NCI-H1092 treated with DMSO at 0.1 percent for 48 hours (cell line): ENCODE data around the gene ANKS3.

ENCODE experiments used
- DNase-seq: peaks from one replicate; lab custom pipeline; 2025; lab: John Stamatoyannopoulos, UW

The ANKS3 gene

DNA sequence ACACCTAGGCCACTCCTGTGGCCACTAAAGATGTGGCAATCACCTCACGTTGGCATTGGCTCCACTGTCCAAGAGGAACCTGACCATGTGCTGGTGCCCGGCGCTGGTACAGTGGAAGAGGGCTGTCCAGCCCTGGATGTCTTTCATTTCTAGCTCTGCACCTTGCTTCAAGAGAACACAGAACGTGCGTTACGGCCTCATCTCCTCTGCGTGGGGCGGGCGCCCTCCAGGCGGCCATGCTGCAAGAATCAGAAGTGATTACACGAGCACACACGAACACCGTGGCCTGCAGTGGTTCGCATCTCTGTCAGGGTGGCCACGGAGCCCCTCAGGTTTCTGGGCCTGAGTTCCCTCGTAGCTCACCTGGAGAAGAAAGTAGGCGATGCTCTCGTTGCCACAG is 7.5 kb downstream of the ANKS3 start:
- DNase-seq: no peak

DNA sequence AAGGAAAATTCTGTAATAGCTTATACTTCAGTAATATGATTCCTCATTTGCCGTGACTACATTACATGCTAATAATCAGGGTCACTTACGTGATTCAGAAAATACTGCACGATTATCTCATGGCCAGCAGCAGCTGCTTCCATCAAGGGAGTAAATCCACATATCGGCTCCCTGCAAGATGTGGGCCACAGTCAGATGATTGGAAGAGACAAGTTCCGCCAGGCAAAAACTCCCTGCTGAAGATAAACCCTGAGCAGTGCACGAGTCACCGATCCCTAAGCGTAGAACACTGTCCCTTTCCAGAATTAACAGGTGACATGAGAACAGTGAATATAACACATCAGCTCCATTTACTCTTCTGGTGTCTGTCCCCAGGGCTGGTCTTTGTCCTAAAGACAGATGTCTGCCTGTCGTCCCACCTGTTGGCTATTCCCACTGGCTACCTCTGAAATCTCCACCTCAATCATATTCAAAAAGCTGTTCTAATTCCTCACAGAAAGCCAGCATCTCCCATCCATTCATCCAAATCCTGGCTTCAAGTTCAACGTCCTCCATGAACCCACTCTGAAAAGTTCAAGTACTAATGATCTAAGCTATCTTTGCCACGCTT is 9.3 kb downstream of the ANKS3 start:
- DNase-seq: no peak

DNA sequence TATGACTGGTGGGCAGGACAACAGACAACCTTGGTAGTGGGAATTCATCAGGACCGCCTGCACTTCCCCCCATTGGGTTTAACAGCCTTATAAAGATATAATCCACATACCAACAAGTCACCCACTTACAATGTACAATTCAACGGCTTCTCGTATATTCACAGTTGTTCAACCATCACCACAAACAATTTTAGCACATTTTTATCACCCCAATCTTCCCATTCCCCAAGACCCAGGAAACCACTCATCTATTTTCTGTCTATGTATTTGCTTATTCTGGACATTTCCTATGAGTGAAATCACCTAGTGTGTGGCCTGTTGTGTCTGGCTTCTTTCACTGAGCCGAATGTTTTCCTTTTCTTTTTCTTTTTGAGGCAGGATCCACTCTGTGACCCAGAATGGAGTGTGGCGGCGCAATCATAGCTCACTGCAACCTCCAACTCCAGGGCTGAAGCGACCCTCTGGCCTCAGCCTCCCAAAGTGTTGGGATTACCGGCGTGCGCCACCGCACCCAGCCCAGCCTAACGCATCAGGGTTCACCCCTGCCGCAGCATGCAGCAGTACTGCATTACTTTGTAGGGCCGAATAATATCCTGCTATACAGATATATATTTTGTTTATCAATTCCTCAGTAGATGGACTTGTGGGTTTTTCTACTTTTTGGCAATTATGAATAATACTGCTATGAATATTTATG is 10.9 kb downstream of the ANKS3 start:
- DNase-seq: no peak

DNA sequence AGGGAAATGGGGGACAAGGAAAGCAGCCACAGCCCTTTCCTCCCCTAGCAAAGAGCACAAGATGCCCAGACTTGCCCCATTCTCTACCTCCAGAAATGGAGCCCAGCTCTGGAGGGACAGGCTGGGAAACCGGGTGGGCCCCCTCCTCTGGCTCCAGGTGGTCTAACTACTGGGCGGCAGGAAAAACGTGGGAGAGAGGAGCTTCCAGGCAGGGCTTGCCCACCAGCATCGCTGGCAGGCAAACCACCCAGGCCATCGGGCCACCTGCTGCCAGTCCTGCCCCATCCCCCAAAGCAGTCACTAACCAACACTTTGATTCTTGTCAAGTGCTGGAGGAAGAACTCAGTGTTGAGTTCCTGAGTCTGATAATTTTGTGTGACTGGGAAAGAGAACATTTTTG is 15.6 kb downstream of the ANKS3 start:
- no peak for DNase-seq

DNA sequence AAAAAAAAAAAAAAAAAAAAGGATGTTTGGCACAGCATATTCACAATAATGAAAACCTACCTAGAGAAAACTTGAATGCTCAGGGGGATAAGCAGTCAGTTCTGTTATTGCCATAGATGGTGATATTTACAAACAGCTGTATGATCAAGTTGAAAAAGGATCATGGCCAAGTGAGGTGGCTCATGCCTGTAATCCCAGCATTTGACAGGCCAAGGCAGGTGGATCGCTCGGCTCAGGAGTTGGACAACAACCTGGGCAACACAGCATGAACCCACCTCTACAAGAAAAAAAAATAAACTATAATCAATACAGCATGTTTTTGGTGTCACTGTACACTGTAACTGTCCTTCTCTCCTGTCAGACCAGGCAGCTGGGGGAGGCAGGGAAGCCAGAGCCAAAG is 19.1 kb downstream of the ANKS3 start:
- no peak for DNase-seq

DNA sequence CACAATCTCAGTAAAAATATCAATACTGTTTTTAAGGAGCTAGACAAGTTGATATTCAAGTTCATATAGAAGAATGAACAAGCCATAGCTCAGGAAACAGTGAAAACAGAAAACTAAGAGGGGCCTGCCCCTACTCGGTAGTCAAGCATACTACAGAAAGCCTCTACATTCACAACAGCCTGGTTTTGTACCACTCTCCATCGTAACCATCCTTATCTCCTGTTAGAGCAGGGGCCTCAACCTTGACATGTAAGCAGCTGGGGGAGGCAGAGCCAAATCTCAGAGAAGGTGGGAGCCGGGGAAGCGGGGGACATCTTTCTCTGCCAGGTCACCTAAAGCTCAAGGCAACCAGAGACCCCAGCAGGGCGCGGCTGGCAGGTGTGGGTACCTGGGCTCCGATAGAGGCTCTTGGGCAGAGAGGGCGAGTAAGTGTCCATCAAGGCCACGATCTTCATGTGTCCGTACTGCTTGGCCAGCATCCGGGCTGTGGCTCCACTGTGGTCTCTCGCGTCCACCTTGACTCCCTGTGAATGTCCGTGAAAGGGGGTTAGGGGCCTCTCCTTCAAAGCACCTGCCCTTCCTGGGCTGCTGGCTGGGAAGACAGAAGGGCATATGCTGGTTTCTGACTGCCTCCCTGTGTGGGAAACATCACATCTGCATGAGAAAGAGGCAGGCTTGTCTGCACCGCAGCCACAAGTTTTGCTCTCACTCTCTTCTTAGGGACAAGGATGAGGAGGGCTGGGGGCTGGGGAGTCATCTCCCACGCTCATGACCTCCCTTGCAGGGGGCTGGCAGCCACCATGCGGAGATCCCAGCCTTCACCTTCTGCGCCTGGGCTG is 20.2 kb downstream of the ANKS3 start:
- no peak for DNase-seq

DNA sequence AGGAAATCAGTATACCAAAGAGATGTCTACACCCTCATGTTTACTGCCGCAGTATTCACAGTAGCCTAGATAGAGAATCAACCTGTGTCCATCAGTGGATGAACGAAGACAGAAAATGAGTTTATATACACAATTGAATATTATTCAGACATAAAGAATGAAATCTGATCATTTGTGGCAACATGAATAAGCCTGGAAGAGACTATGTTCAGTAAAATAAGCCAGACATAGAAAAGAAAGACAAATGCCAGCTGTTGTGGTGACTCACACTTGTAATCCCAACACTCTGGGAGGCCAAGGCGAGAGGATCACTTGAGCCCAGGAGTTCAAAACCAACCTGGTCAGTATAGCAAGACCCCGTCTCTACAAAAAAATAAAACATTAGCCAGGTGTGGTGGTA is 24.6 kb downstream of the ANKS3 start:
- no peak for DNase-seq

DNA sequence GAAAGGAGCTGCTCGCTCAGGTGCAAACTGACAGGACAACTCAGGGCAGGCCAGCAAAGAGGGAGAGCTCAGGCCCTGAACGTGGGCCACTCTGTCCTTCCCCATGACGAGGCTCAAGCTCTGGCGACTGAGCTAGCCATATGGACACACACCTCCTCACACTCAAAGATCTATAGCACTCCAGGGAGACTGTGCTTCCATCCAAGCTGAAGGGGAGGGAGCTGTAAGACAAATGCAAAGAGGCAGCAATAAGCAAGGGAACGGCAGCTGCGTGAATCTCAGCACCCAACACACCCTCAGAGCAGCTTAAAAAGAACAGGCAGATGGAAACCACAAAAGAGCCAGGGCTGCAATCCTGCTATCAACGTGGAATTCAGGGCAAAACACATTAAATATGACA is 27.2 kb downstream of the ANKS3 start:
- no peak for DNase-seq

DNA sequence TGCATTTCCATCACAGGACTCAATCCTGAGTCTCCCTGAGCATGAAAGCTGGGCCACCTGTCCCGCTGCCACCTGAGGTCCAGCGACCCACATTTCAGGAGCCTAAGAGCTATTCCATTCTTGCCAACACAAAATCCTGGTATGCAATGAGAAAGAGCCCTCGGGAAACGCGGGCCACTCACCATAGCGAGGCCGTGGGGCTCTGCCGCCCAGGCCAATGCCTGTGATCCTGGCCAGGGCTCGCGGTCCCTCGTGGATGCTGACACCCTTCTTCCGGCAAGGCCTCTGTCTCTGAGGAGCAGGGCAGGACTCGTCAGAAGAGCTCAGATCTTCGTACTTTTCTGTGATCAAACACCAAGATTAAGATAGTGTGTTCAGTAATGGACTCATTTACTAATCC is 29.2 kb downstream of the ANKS3 start:
- DNase-seq: no peak

DNA sequence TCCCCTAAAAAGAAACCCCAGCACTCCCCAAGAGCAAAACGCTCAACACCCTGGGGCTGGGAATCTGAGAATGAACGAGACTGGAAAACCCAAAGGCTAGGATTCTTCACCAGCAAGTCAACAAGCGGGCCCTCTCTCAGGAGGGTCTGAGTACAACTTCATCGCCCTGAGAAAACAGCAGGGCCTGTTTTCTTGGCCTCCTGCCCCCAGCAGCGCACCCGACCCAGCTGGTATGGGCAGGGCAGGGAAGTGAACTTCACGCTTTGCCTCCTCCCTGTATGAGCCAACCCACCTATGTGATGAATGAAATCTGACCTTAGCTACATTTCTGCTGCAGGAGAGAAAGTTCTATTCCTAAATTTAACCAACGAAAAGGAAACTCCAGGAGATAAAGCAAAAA is 29.6 kb downstream of the ANKS3 start:
- no peak for DNase-seq

DNA sequence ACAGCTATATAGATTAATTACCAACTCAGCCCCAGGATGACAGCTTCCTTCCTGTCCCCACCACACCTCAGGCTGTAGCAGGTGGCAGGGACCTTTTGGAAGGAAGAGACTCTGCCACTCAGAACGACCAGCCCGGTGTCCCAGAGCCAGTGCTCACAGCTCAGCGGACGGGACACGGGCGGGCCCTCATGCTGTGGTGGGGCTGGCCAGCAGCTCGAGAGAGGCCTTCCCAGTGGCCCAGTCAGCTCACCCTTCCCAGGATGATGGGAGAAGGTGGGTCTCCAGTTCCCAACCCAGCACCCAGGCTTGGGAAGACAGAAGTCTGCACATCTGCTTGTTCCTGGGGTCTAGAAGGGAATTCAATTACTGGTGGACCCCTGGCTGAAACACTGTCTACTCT is 30.2 kb downstream of the ANKS3 start:
- no peak for DNase-seq

DNA sequence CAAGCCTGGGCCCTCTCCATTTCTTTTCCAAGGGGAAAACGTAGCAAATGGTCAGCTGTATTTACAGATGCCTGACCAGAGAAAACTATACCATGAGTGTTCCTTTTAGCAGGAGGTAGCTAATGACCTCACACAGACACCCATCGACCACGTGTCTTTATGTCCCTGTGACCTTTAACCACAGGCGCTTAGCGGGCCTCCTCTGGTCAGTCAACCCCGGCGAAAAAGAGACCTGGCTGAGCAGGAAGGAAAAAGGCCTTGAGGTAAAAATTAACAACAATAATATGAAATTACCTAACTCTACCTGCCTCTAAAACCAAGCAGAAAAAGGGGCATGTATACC is 31.6 kb downstream of the ANKS3 start:
- DNase-seq: no peak

DNA sequence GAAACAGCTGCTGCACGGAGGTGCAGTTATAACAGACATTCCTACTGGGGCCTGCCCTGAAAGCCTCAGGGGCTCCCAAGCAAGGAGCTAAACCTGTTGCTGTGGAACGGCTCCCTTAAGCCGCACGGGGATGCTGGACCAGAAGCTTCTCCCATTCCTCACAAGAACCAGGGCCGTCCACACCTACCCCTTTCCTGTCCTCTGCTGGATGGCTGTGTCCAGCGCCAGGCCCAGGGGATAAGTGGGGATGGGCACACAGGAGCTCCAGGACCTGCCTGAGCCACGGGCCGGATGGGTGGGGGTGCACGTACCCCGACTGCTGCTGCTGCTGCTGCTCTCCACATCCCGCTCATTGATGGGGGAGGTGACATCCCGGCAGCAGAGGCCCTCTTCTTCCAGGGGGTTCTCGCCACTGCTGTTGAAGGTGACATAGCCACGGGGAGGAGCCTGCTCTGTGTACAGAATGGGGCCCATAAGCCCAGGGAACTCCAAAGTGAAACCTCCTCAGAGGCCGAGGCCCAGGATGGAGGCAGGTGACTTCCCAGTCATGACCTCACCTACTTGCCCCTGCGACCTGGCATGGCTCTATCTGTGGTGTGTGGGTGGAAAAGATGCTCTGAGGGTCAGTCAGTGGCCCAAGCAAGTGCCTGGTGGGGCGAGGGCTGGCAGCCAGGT is 32.1 kb downstream of the ANKS3 start:
- no peak for DNase-seq

DNA sequence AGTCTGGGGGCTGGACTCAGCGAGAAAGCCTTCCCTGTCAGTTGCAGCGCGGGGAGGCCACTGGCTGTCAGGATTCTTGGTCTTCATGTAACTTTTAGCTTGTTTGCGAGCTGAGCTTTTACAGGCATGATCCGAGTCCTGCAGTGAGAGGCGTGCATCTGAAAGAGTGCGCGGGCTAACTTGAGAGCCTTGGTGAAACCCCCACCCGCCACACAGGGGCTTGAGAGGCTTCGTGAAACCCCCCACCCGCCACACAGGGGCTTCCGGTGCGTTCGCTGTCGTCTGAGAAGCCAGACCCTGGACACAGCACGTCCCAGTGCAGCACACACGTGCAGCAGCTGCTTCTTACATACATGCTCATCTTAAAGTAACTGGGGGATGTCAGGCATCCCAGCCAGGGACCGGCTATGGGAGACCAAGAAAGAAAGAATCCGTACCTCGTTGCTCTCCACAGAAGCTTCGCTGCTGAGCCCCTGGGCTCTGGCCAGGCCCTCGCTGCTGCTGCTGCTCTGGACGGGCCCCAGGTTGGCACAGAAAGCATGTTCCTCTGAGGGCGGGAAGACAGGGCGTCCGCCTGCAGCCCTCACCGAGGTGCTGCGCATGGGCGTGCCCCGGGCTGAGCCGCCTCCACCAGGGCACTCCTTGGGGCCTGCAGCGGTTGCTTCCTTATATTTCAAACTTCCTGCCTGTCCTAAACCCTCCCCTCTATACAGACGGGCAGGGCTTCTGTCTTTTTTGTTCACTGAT is 32.9 kb downstream of the ANKS3 start:
- no peak for DNase-seq

DNA sequence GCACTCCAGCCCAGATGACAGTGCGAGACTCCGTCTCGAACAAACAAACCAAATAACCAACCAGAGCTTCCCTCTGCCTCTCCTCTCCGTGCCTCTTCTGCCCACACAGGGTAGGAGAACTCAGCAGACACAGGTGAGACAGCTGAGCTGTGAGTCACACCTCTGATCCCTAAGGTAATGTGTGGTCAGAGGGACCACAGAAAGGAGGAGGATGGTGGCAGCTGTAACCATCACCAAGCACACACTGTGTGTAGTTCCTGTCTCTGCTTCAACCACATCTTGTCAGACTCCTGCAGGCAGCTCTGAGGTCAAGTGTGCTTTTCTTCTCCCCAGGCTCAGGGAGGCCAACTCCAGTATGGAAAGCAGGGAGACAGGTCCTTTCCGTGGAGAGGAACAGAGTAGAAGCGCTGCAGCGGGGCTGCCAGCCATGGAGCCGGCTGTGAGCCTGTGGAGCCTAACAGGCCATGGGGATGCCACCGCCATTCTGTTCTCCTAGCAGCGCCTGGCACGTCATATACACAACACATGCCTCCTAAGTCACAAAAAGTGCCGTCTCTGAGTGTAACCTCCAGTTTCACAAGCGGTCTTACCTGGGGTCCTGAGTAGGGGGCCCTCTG is 33.6 kb downstream of the ANKS3 start:
- DNase-seq: no peak

DNA sequence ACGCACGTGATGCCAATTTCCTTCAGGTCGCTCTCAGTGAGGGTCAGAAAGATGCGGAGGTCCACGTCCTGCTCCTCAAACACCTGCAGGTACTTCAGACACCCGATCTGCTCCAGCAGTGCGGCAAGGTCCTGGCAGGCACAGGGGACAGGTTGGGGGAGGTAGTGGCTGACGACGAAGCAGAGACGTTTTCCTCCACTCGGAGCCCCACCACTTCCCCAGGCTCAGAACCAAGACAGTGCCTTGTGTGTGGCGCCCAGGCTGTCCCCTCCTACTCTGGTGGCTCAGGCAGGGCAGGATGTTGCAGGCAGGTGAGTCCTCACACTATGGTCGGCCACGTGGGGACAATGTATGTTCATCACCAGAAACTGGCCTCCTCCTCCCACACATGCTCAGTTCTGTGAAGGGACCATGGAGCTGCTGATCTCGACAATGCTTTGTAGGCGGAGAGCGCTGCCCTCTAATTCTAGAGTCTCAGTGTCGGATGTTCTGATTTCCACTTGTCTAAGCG is 35.0 kb downstream of the ANKS3 start:
- DNase-seq: peak; percentile 22

DNA sequence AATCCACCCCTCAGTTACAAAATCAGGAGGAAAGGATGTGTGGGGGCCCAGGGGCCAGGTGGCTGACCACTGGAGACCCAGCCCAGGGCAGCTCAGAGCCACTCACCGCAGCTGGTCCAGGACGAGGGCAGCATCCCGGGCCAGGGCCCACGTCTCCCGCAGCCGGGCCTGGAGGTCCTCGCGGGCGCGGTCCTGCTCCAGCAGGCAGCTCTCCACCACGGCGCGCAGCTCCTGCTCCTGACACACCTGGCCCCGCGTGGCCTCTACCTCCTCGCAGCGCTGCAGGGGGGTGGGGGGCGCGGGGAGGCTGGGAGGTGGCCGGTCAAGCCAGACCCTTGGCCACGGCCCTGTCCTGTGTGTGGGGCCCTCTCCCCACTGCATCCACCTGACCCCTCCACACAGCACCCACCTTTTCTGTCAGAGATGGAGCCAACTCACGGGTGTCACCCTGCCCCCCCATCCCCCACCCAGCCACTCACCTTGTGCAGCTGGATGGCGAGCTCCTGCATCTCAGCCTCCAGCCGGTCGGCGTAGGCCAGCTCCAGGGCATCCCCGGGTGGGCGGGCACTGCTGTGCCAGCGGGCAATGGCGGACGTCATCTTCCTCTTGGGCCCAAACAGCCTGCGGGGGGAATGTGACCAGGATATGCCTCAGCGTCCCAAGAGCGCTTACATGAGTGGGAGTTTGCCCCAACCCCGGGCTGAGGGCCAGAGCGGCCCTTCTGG is 35.6 kb downstream of the ANKS3 start:
- no peak for DNase-seq

DNA sequence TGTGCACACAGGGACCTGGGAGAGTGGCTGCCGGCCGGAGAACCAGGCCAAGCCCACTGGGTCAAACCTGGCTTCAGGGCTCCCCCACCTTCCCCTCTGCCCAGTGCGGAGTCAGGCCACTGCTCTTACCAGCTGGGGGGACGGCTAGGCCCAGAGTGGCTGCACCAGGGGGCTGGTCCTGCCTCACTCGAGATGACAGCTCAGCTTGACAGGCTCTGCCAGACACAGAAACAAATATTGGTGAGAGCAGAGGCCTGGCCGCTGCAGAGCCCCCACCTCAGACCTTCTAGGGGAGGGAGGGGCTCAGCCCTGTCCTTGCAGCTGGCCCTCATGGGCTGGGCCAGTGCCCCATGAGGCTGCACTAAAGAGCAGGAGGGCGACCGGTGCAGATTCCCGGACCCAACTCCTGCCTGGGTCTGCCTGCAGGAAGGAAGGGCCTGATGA is 36.2 kb downstream of the ANKS3 start:
- DNase-seq: no peak

DNA sequence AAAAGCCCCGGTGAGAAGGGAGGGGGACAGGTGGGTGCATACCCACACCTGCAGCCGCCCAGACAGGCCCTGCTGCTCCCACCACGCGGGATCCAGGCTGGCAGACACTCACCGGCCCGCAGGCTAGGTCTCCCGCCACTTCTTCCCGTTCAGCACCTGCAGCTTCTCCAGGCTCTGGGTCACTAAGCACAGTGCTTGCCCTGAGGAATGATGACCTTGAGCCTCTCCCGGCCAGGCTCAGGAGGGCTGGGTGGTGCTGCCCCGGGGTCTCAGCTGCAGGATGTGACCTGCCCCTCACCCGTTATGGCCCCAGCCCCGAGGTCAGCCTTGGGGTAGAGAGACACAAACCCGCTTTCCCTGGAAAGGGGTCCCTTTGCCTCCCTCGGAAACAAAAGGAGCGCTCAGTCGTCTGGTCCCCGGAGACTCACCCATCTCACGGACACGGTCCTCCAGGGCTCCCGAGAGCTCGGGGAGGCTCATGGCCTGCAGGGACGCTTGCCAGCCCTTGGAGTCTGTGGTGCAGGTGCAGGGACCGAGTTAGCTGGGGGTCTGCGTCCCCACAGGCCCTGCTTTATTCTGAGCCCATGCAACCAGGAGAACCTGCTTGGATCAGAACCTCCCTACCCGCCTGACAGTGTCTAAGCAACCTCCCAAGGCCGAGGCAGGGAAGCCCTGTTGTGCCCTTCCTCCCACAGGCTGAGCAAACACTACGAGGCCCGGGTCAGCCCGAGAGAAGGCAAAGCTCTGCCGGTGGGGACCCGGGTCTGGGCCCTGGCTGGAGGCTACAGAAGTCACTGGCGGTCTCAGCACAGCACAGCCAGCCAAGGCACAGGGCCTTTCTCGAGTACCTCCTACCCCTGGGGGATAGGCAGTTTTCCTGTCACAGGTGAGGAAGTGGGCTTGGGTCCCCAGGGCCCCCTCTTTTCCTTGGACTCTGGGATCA is 36.9 kb downstream of the ANKS3 start:
- peak; percentile 33 for DNase-seq
